ENCODE results near the gene SLC15A4. TPM values are rescaled to one million over a fixed set of nuclear protein-coding genes. Genes with fewer than 3 reads are reported as not detected.

SLC15A4 gene
- total RNA-seq, 1 donor from 2014 or later: 31.3 TPM

DNA sequence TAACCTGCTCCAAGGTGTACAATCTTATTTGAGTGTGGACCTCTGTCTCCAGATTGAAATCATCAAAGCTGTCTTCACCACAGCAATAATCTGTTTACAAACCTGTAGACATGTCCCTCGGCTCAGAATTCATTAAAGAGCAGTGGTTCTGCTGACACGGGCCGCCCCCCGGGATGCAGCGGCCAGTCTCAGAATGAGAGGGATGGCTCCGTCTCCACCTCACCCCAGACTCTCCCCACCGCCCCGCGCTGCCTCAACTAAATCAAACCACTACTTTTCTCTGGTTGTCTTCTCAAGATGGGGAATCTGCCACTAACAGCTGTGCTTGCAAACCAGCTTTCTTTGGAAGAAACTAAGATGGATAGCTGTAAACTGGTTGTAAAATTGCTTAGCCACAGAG lies 56.2 kb downstream of the SLC15A4 start:
- no peaks in the 10 kb centered on the region for H3K36me3 Mint-ChIP-seq (ENCODE audit: insufficient read depth)
- H3K4me3 Mint-ChIP-seq (ENCODE audit: low read depth): no peak overlapping the region
- H3K9me3 Mint-ChIP-seq (ENCODE audit: low read depth): no peaks in the 10 kb centered on the region
- TF ChIP-seq, protein P1, sequence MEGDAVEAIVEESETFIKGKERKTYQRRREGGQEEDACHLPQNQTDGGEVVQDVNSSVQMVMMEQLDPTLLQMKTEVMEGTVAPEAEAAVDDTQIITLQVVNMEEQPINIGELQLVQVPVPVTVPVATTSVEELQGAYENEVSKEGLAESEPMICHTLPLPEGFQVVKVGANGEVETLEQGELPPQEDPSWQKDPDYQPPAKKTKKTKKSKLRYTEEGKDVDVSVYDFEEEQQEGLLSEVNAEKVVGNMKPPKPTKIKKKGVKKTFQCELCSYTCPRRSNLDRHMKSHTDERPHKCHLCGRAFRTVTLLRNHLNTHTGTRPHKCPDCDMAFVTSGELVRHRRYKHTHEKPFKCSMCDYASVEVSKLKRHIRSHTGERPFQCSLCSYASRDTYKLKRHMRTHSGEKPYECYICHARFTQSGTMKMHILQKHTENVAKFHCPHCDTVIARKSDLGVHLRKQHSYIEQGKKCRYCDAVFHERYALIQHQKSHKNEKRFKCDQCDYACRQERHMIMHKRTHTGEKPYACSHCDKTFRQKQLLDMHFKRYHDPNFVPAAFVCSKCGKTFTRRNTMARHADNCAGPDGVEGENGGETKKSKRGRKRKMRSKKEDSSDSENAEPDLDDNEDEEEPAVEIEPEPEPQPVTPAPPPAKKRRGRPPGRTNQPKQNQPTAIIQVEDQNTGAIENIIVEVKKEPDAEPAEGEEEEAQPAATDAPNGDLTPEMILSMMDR (IDR thresholded peaks at IDR 0.05; ENCODE audit: unreplicated experiment): no peak
- H3K27ac Mint-ChIP-seq: no peak overlapping the region
- no peak for DNase-seq (ENCODE audit: low spot score, unreplicated experiment)
- H3K27me3 Mint-ChIP-seq: peaks cover 51% of the 10 kb centered on the region
- H3K4me1 Mint-ChIP-seq (ENCODE audit: low read depth): no peaks in the 10 kb centered on the region

GRCh38 chr12:128766738-128767501 lies 56.8 kb downstream of the SLC15A4 start:
- peaks cover 53% of the 10 kb centered on the region for H3K27me3 Mint-ChIP-seq
- no peak for DNase-seq (ENCODE audit: low spot score, unreplicated experiment)
- H3K27ac Mint-ChIP-seq: no peak overlapping the region
- H3K9me3 Mint-ChIP-seq (ENCODE audit: low read depth): no peaks in the 10 kb centered on the region
- no peak overlapping the region for H3K4me3 Mint-ChIP-seq (ENCODE audit: low read depth)
- H3K36me3 Mint-ChIP-seq (ENCODE audit: insufficient read depth): no peaks in the 10 kb centered on the region
- no peaks in the 10 kb centered on the region for H3K4me1 Mint-ChIP-seq (ENCODE audit: low read depth)
- TF ChIP-seq, protein P1 (IDR thresholded peaks at IDR 0.05; ENCODE audit: unreplicated experiment): no peak

DNA sequence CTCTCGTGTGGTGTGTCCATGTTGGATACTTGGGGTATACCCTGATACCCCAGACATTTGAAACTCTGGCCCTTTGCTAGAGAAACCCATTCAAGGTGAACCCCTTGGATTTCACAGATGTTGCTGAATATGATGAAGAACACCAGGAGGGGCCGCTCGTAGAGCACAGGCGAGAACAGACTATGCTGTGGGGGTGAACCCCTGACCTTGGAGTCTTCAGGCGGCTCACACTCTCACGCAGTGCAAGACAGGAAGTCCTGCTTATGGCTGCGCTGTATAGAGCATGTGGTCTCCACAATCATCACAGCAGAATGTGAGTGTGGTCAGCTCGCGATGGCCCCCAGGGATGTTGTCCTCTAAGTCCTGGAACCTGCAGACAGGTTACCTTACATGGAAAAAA lies 60.4 kb downstream of the SLC15A4 start:
- DNase-seq (ENCODE audit: low spot score, unreplicated experiment): no peak
- peak overlapping the region; percentile 74 for H3K27ac Mint-ChIP-seq
- TF ChIP-seq, protein P1 (IDR thresholded peaks at IDR 0.05; ENCODE audit: unreplicated experiment): no peak
- no peak overlapping the region for H3K4me3 Mint-ChIP-seq (ENCODE audit: low read depth)
- H3K36me3 Mint-ChIP-seq (ENCODE audit: insufficient read depth): no peaks in the 10 kb centered on the region
- no peaks in the 10 kb centered on the region for H3K4me1 Mint-ChIP-seq (ENCODE audit: low read depth)
- no peaks in the 10 kb centered on the region for H3K9me3 Mint-ChIP-seq (ENCODE audit: low read depth)
- peaks cover 58% of the 10 kb centered on the region for H3K27me3 Mint-ChIP-seq

DNA sequence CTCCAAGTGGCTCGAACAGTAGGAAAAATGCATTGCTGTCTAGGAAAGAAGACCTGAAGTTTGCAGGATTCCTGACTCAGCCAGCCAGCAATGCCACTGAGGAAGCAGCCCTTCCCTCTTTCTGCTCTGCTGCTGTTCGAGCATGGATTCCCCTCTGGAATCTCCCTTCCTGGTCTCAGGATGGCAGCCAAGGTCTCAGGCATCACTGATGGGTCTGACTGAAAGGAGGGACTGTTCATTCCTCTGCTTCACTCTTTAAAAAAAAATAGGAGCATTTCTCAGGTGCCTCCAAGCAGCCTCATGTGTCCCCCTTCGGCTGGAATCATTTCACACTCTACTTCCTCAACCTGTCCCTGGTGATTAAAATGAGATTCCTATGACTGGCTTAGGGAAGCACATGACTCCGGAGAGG lies 62.4 kb downstream of the SLC15A4 start:
- H3K4me1 Mint-ChIP-seq (ENCODE audit: low read depth): no peaks in the 10 kb centered on the region
- H3K9me3 Mint-ChIP-seq (ENCODE audit: low read depth): no peaks in the 10 kb centered on the region
- DNase-seq (ENCODE audit: low spot score, unreplicated experiment): no peak
- TF ChIP-seq, protein P1 (IDR thresholded peaks at IDR 0.05; ENCODE audit: unreplicated experiment): no peak
- no peak overlapping the region for H3K27ac Mint-ChIP-seq
- no peak overlapping the region for H3K4me3 Mint-ChIP-seq (ENCODE audit: low read depth)
- no peaks in the 10 kb centered on the region for H3K36me3 Mint-ChIP-seq (ENCODE audit: insufficient read depth)
- peaks cover 45% of the 10 kb centered on the region for H3K27me3 Mint-ChIP-seq

DNA sequence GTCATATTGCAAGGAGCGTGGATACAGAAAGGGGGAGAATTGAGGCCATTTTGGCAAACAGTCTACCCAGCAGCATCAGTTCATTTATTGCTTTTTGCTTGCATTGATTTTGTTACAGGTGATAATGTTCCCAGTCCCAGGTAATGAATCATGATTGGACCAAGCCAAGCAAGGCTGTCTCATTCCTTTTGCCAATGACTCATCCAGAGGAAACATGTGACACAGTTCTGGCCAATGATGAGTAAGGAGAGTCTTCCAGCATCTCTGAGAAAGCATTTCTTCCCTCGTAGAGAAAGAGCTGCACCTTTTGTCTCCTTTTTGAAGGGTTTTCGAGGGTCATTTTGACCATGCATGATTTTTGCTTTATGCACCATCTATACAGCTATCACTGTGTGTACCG lies 68.2 kb downstream of the SLC15A4 start:
- H3K4me1 Mint-ChIP-seq (ENCODE audit: low read depth): no peaks in the 10 kb centered on the region
- H3K4me3 Mint-ChIP-seq (ENCODE audit: low read depth): no peak overlapping the region
- DNase-seq (ENCODE audit: low spot score, unreplicated experiment): no peak
- no peaks in the 10 kb centered on the region for H3K9me3 Mint-ChIP-seq (ENCODE audit: low read depth)
- TF ChIP-seq, protein P1 (IDR thresholded peaks at IDR 0.05; ENCODE audit: unreplicated experiment): no peak
- H3K27me3 Mint-ChIP-seq: peaks cover 29% of the 10 kb centered on the region
- H3K27ac Mint-ChIP-seq: no peak overlapping the region
- H3K36me3 Mint-ChIP-seq (ENCODE audit: insufficient read depth): no peaks in the 10 kb centered on the region
